Ovary (tissue), 3 donors: ENCODE data around the gene ARPC2.

Experiments
- CTCF ChIP-seq, 3 donors: fragments of 450-650 bp in 2 of 3; fragments of 200-600 bp in 1 of 3; IDR thresholded peaks; one replicate each; pipeline versions ENCODE4 v1.5.1 to v1.8.0; 2016 to 2022; ENCODE audit warnings: antibody characterized with exemption in 3 of 3, mild to moderate bottlenecking in 1 of 3
- EP300 ChIP-seq: sonication (generic); formaldehyde crosslinking; IDR thresholded peaks from one replicate; pipeline ENCODE4 v1.6.1; 2017; ENCODE audit warnings: antibody characterized with exemption
- POLR2A ChIP-seq: fragments of 450-650 bp; IDR thresholded peaks from one replicate; pipeline ENCODE4 v1.6.1; 2017; ENCODE audit warnings: antibody characterized with exemption, mild to moderate bottlenecking, moderate library complexity
- donor health status: DM: no; HTN: no; CAD: no.

- no peak for TF ChIP-seq CTCF (IDR thresholded peaks at IDR 0.05)
- no peak for TF ChIP-seq POLR2A
- no peak for TF ChIP-seq EP300
These were observed 28.2 kb downstream of the ARPC2 start for GRCh38 chr2:218245214-218245613.
